ENCODE results near the gene UBE2J1. TPM values are rescaled to one million over a fixed set of nuclear protein-coding genes. Genes with fewer than 3 reads are reported as not detected.
A peak's percentile ranks its signal among the peaks of the same experiment; 100 is the strongest.

The UBE2J1 gene
- total and polyA plus RNA-seq, 2 donors (not counting 3 experiments of a cell fraction or from before 2014, with no cell fraction given), result 44.4 to 96.6 TPM

DNA sequence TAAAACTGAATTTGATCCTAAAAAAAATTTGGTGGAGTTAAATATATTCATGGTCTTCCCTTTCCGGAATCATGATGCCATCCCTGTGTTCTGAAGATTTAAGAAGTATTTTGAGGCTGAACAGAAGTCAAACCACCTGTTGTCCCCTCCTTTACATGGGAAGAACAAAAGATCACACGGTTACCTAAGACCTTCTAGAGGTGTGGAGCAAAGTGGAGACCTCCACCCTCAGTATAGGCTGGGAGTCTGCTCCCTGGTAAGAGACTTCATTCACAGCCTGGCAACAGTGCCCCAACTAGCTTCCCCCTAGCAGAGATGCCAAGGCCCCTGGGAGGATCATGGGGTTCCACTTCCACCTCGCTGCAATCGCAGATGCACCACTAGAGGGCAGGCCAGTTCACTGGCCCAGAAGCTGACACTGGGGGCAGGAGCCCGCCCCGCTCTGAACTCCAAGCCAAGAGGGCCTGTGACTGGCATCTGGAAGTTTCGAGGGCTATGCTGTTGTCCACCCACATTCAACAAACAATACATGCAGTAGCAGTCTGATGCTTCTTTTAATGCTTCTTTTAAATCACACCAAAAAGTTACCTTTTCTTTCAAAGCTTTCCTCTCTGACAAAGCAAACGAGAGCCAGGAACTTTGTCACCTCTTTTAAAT, 19.5 kb upstream of the UBE2J1 start:
- intact Hi-C loops (cut with micrococcal nuclease) (loop anchor here (1.0 kb wide), 2 partner anchors 39 to 238 kb away; no protein-coding TSS in a partner anchor), dilution Hi-C loops (cut with MboI; ENCODE audit: extremely low pct_ligation_motif_present, low sequenced_read_pairs) (no loop called here)

More for the DNA sequence above, 19.5 kb upstream of the UBE2J1 start:
- CTCF ChIA-PET, result interaction anchor here (0.7 to 4.0 kb wide), 55 partner anchors 9 to 1109 kb away, joined by 3 to 59 read pairs (median 5); partner anchors contain the start of genes ANKRD6, GABRR2, PNRC1 and UBE2J1
- H3K9ac ChIP-seq (replicated peaks; ENCODE audit: extremely low read depth, insufficient read depth, low read length), result no peak overlapping the region
- no peaks in the 10 kb centered on the region for H3K9me3 ChIP-seq (replicated peaks; ENCODE audit: control insufficient read depth, insufficient read depth, low read length)
- DNase-seq (ENCODE audit: low read depth, low spot score) (peak; percentile 61), FAIRE-seq (peak; percentile 72)
- peak overlapping the region; percentile 18 for H2AFZ ChIP-seq (ENCODE audit: low read depth, low read length)
- H3K36me3 ChIP-seq (ENCODE audit: control insufficient read depth in 2 of 2, extremely low read depth in 1 of 2, insufficient read depth in 2 of 2, low read length in 2 of 2), result no peaks in the 10 kb centered on the region
- BruUV-seq (replicated peaks), result no TSS peak
- no peak overlapping the region for H3K4me3 ChIP-seq (replicated peaks in 1 of 3; ENCODE audit: insufficient read depth in 1 of 3, low read depth in 1 of 3, low read length in 3 of 3)
- no peaks in the 10 kb centered on the region for H4K20me1 ChIP-seq (replicated peaks; ENCODE audit: control insufficient read depth, extremely low read depth, insufficient read depth, low read length)
- POLR2A ChIA-PET, result no interaction called here
- no peak overlapping the region for H3K4me2 ChIP-seq (ENCODE audit: insufficient read depth, low read length)
- no peaks in the 10 kb centered on the region for H3K79me2 ChIP-seq (ENCODE audit: control insufficient read depth, insufficient read depth, low read length)
- no peaks in the 10 kb centered on the region for H3K9me1 ChIP-seq (replicated peaks; ENCODE audit: control insufficient read depth, extremely low read depth, insufficient read depth, low read length)
- peaks cover 3% of the 10 kb centered on the region for H3K4me1 ChIP-seq (ENCODE audit: control insufficient read depth, extremely low read depth, insufficient read depth, low read length)
- TF ChIP-seq POLR2AphosphoS5 (IDR thresholded peaks at IDR 0.05; ENCODE audit: insufficient read depth, low read depth, low read length), result no peak
- peak; percentile 96 to 98 for TF ChIP-seq CTCF (IDR thresholded peaks at IDR 0.05; ENCODE audit: extremely low read depth in 1 of 2, insufficient read depth in 1 of 2, low read depth in 1 of 2, low read length in 2 of 2)
- no peaks in the 10 kb centered on the region for H3K27me3 ChIP-seq (ENCODE audit: control insufficient read depth in 2 of 2, insufficient read depth in 2 of 2, low read length in 2 of 2)
- H3K27ac ChIP-seq (ENCODE audit: insufficient read depth, low read depth, low read length), result no peak overlapping the region

Measured in endothelial cell of umbilical vein (primary cell).